HG03097 (cell line): ENCODE measurements around the gene CDKN2A.
A peak's percentile ranks its signal among the peaks of the same experiment; 100 is the strongest.
"Not testable (repeated sequence)": the region's sequence is repeated elsewhere in the genome, so short reads cannot be mapped to it uniquely, and the experiment has no call there.

Experiments used
- ATAC-seq: cut with Tn5 transposase; IDR thresholded peaks from one replicate; pipeline ENCODE4 v1.9.1; 2021; ENCODE audit not compliant: unreplicated experiment, low FRiP score

CDKN2A gene

GRCh38 chr9:21983561-21983935, 10.6 kb downstream of the CDKN2A start:
- no peak for ATAC-seq

- ATAC-seq, result no peak
Measured at GRCh38 chr9:21982861-21983560, 11.2 kb downstream of the CDKN2A start.

- no peak for ATAC-seq
Measured at GRCh38 chr9:21982391-21982790, 11.8 kb downstream of the CDKN2A start.

GRCh38 chr9:21976334-21976875, 17.8 kb downstream of the CDKN2A start:
- no peak for ATAC-seq

- ATAC-seq, result peak; percentile 64
Measured at GRCh38 chr9:21974722-21975409, 19.3 kb downstream of the CDKN2A start.

GRCh38 chr9:21974343-21974721, 19.9 kb downstream of the CDKN2A start:
- no peak for ATAC-seq

- ATAC-seq, result no peak
Measured at GRCh38 chr9:21972361-21972760, 21.8 kb downstream of the CDKN2A start.

GRCh38 chr9:21970800-21971640, 23.2 kb downstream of the CDKN2A start:
- no peak for ATAC-seq

GRCh38 chr9:21969951-21970799, 24.0 kb downstream of the CDKN2A start:
- ATAC-seq, result no peak

GRCh38 chr9:21969011-21969940, 24.9 kb downstream of the CDKN2A start:
- no peak for ATAC-seq

- ATAC-seq, result no peak
Measured at GRCh38 chr9:21968331-21969010, 25.7 kb downstream of the CDKN2A start.

GRCh38 chr9:21967702-21968101, 26.5 kb downstream of the CDKN2A start:
- ATAC-seq, result no peak

- ATAC-seq, result no peak
Measured at GRCh38 chr9:21967169-21967568, 27.0 kb downstream of the CDKN2A start.

- no peak for ATAC-seq
Measured at GRCh38 chr9:21966140-21966851, 27.9 kb downstream of the CDKN2A start.

- peak; percentile 84 for ATAC-seq
Measured at GRCh38 chr9:21965401-21965951, 28.7 kb downstream of the CDKN2A start.

- peak; percentile 48 for ATAC-seq
Measured at GRCh38 chr9:21964925-21965385, 29.2 kb downstream of the CDKN2A start.

- ATAC-seq, result no peak
Measured at GRCh38 chr9:21961569-21961968, 32.6 kb downstream of the CDKN2A start.

- ATAC-seq, result not testable (repeated sequence)
Measured at GRCh38 chr9:21959268-21959667, 34.9 kb downstream of the CDKN2A start.
